GM08714 (cell line): ENCODE data around the gene CFAP119.

Source experiments
- H3K4me3 ChIP-seq: fragments of 200-500 bp; sonication (Bioruptor generic); 2 replicates; pipeline ENCODE4 v1.5.1; 2014; ENCODE audit warnings: mild to moderate bottlenecking, low read length, inconsistent platforms
- ZNF274 ChIP-seq: IDR thresholded peaks from 2 replicates; pipeline ENCODE4 v1.6.1; 2012; ENCODE audit warnings: mild to moderate bottlenecking, low read depth, low read length

The CFAP119 gene

DNA sequence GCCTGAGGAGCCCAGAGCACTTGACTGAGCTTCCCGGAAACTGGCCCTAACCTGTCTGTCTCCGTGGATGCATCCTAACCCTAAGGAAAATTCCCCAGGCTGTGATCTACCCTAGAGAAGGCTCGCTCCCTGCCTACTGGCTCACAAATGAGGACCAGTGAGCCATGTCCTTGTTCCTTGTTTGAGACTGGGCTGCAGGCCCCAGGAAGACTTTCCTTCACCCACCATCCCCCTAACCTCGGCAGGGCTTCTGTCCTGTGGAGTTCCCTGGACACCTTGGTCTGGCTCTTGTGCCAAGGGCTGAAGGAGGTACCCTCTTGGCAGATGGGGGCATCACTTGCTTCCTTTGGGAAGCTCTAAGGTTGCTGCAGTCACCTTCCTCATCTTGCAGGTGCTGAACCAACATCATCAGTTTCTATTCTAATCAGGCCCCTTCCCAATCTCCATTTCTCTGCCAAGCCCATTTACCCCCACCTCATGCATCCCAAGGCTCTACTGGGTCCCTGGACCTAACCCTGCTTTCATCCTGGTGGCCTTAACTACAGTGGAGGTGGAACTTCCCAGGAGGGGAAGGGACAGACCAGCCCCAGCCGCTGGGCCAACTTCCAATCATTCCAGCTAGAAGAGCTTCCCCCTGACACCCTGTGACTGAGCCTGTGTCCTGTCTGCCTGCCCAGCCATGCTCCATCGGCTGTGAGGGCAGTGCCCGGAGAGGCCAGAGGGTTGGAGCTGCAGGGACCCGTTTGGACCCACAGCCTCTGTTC lies 12.7 kb upstream of the CFAP119 start:
- no peak for TF ChIP-seq ZNF274
- H3K4me3 ChIP-seq: no peak overlapping the region; the same call in 1 of the 2 replicates

DNA sequence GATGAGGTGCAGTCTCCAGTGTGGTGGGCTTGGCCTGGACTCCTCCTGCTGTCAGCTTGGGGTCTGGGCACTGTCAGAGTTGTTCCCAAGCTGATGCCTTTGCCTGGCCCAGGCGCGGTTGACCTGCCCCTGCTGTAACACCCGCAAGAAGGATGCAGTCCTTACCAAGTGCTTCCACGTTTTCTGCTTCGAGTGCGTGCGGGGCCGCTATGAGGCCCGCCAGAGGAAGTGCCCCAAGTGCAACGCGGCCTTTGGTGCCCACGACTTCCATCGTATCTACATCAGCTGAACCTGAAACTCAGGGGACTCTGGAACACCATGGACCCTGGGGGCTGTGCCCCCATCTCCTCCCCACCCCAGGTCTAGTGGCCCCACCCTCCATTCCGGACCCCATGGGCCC lies 12.0 kb upstream of the CFAP119 start:
- no peak for TF ChIP-seq ZNF274
- no peak overlapping the region for H3K4me3 ChIP-seq

DNA sequence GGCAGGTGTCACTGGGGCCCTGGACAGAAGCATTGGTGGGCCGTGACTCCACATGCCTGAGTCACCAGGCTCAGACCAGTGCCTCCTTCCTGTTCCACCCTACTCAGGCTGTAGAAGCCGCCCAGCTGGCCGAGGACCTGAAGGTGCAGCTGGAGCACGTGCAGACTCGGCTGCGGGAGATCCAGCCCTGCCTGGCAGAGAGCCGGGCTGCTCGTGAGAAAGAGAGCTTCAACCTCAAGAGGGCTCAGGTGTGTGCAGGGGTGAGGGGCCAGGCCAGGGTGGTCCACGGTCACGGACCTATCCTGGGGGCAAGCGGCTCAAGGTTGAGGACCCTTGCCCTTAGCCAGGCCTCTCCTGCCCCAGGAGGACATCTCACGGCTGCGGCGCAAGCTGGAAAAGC lies 9.9 kb upstream of the CFAP119 start:
- no peak overlapping the region for H3K4me3 ChIP-seq
- no peak for TF ChIP-seq ZNF274

DNA sequence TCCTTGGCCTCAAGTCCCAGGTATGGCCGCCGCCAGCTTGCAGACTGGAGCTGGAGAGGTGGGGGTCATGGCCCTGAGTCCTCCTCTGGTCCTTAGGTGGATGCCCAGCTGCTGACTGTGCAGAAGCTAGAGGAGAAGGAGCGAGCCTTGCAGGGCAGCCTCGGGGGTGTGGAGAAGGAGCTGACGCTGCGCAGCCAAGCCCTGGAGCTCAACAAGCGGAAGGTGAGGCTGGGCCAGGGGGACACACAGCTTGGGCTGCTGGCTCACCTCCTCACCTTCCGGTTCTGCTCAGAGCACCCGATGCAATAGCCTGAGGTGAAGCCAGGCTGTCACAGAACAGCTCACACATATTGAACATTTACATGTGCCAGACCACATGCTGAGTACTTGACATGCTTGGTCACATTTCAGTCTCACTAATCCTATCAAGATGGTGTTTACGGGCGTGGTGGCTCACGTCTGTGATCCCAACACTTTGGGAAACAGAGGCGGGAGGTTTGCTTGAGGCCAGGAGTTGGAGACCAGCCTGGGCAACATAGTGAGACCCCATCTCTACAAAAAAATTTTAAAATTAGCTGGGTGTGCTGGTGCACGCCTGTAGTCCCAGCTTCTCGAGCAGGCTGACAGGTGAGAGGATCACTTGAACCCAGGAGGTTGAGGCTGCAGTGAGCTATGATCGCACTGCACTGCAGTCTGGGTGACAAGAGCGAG lies 7.7 kb upstream of the CFAP119 start:
- TF ChIP-seq ZNF274: no peak

DNA sequence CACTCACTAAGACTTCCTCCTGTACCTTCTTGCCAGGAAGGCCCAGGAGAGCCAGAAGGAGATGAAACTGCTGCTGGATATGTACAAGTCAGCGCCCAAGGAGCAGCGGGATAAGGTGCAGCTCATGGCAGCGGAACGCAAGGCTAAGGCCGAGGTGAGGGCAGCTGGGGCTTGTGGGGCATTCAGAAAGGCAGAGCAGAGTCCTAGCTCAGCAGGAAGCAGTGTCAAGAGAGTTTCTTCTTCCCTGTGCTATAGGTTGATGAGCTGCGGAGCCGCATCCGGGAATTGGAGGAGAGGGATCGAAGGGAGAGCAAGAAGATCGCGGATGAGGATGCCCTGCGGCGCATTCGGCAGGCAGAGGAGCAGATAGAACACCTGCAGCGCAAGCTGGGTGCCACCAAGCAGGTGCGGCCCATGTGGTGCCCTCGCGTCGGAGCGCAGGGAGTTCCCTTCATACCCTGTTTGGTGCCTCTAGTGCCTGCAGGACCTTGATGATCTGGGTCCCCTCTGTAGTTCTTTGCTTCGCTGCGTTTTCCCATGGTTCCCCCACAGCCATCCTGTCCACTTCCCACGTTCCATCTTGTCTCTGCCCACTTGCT lies 6.8 kb upstream of the CFAP119 start:
- H3K4me3 ChIP-seq: no peak overlapping the region
- TF ChIP-seq ZNF274: no peak

More for the DNA sequence above, 7.7 kb upstream of the CFAP119 start:
- no peak overlapping the region for H3K4me3 ChIP-seq

DNA sequence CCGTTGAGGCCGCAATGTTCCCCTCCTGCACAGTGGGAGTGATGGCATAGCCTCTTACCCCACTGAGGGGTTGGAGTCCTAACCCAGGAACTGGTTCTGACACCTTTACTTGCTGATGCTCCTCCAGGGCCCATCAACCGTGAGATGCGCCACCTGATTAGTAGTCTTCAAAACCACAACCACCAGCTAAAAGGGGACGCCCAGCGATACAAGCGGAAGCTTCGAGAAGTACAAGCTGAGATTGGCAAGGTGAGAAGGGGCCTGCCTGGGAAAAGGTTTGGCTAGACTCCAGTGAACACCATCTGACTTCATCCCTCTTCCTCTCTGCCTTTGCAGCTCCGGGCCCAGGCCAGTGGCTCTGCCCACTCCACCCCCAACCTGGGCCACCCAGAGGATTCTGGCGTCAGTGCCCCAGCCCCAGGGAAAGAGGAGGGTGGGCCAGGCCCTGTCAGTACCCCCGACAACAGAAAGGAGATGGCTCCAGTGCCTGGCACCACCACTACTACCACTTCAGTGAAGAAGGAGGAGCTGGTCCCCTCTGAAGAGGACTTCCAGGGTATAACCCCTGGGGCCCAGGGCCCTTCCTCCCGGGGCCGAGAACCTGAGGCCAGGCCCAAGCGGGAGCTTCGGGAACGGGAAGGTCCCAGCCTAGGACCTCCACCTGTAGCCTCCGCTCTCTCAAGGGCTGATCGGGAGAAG lies 6.1 kb upstream of the CFAP119 start:
- no peak overlapping the region for H3K4me3 ChIP-seq
- TF ChIP-seq ZNF274: no peak

DNA sequence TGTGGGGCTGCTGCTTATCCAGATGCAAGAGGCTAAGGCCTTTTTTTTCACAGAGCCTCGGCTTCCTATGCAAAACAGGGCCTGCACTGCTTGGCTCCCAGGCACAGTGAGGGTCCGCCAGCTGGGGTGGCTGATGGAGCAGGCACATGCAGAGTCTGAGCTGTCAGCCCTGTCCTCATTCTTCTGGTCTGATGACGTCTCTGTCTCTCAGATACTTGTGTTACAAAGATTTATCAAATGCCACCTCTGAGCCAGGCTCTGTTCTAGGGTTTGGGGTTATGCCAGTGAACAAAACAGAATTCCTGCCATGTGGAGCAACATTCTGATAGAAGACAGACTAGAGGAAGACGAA lies 5.0 kb upstream of the CFAP119 start:
- no peak for TF ChIP-seq ZNF274
- H3K4me3 ChIP-seq: no peak overlapping the region

DNA sequence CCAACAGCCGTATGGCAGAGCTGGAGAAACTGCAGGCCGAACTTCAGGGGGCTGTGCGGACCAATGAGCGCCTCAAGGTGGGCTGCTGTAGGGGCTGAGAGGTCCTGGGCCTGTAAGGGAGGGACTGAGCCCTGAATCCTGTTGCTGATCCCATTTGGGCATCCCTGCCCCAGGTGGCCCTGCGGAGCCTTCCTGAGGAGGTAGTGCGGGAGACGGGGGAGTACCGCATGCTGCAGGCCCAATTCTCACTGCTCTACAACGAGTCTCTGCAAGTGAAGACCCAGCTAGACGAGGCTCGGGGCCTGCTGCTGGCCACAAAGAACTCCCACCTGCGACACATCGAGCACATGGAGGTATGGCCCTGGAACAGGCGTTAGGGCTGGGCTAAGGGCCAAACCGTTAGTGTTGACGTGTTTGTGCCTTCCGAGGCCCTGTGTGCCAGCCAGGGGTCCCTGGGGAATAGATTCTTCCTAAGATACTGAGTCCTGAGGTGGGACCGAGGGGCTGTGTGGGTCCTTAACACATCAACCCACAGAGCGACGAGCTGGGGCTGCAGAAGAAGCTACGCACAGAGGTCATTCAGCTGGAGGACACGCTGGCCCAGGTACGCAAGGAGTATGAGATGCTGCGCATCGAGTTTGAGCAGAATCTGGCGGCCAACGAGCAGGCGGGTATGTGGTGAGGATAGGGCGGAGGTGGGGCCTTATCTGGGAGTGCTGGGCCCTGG lies 4.5 kb upstream of the CFAP119 start:
- no peak overlapping the region for H3K4me3 ChIP-seq
- no peak for TF ChIP-seq ZNF274

DNA sequence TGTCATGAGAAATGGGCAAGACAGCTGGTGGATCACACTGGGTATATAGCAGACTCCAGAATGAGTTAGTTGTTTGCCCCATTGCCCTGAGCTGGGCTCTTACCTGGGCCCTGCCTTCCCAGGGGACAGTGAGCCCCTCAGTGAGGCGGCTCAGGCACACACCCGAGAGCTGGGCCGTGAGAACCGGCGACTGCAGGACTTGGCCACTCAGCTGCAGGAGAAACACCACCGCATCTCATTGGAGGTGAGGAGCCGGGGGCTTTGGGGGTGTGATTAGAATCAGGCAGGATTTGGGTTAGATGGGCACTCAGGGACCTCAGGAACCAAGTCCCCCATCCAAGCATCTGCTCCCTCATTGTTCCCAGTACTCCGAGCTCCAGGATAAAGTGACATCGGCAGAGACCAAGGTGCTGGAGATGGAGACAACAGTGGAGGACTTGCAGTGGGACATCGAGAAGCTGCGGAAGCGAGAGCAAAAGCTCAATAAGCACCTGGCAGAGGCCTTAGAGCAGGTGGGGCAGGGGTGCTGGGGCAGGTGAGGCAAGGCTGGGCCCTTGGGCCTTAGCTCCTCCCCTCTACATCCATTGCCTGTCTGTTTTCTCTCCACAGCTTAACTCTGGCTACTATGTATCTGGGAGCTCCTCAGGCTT lies 3.1 kb upstream of the CFAP119 start:
- no peak overlapping the region for H3K4me3 ChIP-seq
- no peak for TF ChIP-seq ZNF274

DNA sequence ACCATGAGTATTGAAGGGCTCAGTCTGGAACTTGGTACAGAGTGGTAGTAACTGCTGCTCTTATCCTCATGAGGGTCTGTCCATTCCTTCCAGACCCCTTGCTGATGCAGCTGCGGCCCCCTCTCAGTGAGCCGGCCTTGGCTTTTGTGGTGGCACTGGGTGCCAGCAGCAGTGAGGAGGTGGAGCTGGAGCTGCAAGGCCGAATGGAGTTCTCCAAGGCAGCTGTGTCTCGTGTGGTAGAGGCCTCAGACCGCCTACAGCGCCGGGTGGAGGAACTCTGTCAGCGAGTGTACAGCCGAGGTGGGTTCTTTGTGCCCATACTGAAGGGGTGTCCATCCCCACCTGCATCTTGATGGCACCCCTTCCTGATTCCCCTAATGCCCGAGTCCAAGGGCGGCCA lies 2.2 kb upstream of the CFAP119 start:
- no peak for TF ChIP-seq ZNF274
- no peak overlapping the region for H3K4me3 ChIP-seq

DNA sequence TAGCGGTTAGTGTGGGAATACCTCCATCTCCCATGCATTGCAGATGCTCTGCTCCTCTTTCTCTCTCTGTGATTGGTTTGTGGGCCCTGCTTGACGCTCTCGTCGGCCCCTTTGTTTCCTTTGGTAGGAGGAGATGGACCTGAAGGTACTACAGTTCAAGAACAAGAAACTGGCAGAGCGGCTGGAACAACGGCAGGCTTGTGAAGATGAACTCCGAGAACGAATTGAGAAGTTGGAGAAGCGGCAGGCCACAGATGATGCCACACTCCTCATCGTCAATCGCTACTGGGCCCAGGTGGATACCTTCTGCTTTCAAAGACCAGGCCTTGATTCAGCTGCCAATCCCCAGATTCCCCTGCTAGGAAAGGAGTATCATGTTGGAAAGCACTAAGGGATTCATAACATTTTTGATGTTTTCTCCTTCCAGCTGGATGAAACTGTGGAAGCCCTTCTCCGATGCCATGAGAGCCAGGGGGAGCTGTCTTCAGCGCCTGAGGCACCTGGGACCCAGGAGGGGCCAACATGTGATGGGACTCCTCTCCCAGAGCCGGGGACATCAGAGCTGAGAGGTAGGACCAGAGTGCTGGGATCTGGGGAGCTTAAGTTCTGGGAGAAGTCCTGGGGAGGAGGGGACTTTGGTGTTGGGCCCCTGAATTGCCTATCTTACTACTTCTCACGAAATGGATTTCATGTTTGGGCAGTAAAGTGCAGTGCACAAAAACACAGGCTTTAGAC lies 1.3 kb upstream of the CFAP119 start:
- no peak for TF ChIP-seq ZNF274
- peak overlapping the region; percentile 96 for H3K4me3 ChIP-seq

DNA sequence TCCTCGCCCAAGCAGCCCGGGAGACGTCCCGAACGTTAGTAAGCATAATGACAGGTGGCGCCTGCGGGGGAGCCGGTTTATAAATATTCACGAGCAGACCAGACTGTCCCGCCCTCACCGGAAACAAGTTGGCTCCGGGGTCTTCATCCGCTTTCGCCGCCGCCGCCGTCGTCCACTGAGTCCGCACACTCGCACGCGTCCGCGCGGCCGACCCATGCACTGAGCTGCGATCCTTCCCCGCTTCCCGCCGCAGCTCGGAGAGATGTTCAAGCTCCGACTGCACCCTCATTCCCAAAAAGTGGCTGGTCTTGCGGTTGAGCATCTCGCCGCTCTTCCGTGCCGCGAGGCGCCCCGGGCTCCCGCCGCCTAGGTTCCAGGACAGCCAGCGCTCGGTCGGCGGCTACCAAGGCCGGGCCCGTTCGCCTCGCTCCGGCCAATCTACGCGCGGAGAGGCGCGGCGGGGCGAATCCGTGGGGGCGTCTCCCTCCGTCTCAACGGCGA lies 385 bp downstream of the CFAP119 start:
- H3K4me3 ChIP-seq: peak overlapping the region; percentile 96
- no peak for TF ChIP-seq ZNF274
